Right lobe of liver (tissue), 6 donors: ENCODE results near the gene UGT1A1. TPM values are rescaled to one million over a fixed set of nuclear protein-coding genes. Genes with fewer than 3 reads are reported as not detected.

ENCODE experiments used
- ATAC-seq, 4 donors: fragments of 200-7000 bp; cut with Tn5 transposase; one replicate each; pipeline ENCODE4 v1.9.1; 2020; ENCODE audit warnings: mild to moderate bottlenecking in 4 of 4, moderate library complexity in 4 of 4
- DNase-seq, 3 donors: peaks; one replicate each; pipeline ENCODE4 v3.0.0-alpha.2; 2020
- H3K27ac ChIP-seq, 3 donors: fragments of 200-600 bp; one replicate each; pipeline ENCODE4 v1.8.0; 2022
- H3K27me3 ChIP-seq, 2 donors: fragments of 200-600 bp; one replicate each; pipeline ENCODE4 v1.8.0; 2022
- H3K36me3 ChIP-seq, 4 donors: fragments of 200-600 bp; sonication (generic) in 1 of 4; one replicate each; pipeline versions ENCODE4 v1.5.1 to v1.8.0; 2017 to 2022; ENCODE audit warnings: control low read depth in 1 of 4
- H3K4me1 ChIP-seq, 4 donors: fragments of 200-600 bp; sonication (generic) in 1 of 4; one replicate each; pipeline versions ENCODE4 v1.5.1 to v1.8.0; 2017 to 2022; ENCODE audit warnings: control low read depth in 1 of 4
- H3K4me3 ChIP-seq, 3 donors: fragments of 200-600 bp; one replicate each; pipeline ENCODE4 v1.8.0; 2022
- H3K9me3 ChIP-seq, 4 donors: fragments of 200-600 bp; sonication (generic) in 1 of 4; one replicate each; pipeline versions ENCODE4 v1.5.1 to v1.8.0; 2017 to 2022; ENCODE audit warnings: control low read depth in 1 of 4
- POLR2A ChIP-seq: fragments of 450-650 bp; IDR thresholded peaks from one replicate; pipeline ENCODE4 v1.6.1; 2017; ENCODE audit warnings: antibody characterized with exemption, mild to moderate bottlenecking
- WGBS: methylation state at CpG from one replicate; pipeline ENCODE4 v1.1.6; 2018; ENCODE audit warnings: low coverage, low lambda C conversion rate; ENCODE audit not compliant: insufficient coverage; ENCODE audit errors: missing lambda C conversion rate; 5-methylcytosine and 5-hydroxymethylcytosine counted together
- intact Hi-C, 2 donors: fragments of 100-400 bp; cut with DNase I; formaldehyde crosslinking; loops; one replicate each; pipeline versions ENCODE4 v1.11.2 to v1.14.1; 2022
- total RNA-seq, 6 experiments: library from RNA; depleted of rRNA in 2 of 6; stranded (reverse); fragments of >200 nt in 2 of 6; fragmentation: NEBNext Ultra II Directional in 3 of 6; extraction: Animal tissue kit (Norgen Biotek cat#: 25700) in 3 of 6; gene quantifications; one replicate each; pipeline versions ENCODE4 v1.1.0 to v1.2.4, GENCODE V29; 2016 to 2023
- TF ChIP-seq, protein P1 (sequence below), 4 donors: fragments of 200-600 bp in 3 of 4; fragments of 450-650 bp in 1 of 4; IDR thresholded peaks; one replicate each; pipeline versions ENCODE4 v1.5.1 to v1.8.0; 2016 to 2022; ENCODE audit warnings: antibody characterized with exemption in 4 of 4, mild to moderate bottlenecking in 2 of 4
- donor health status: DM: no; HTN: yes; CAD: no.
- donor health status: DM: no; HTN: no; CAD: no.
- donor health status: DM: no; HTN: no; CAD: no.
- donor health status: DM: no; HTN: yes; CAD: no.
- donor health status: DM: no; HTN: yes; CAD: no.

Gene UGT1A1
- total RNA-seq, 6 experiments from 2014 or later, result 97.5 to 1,279 (median 171) TPM

DNA sequence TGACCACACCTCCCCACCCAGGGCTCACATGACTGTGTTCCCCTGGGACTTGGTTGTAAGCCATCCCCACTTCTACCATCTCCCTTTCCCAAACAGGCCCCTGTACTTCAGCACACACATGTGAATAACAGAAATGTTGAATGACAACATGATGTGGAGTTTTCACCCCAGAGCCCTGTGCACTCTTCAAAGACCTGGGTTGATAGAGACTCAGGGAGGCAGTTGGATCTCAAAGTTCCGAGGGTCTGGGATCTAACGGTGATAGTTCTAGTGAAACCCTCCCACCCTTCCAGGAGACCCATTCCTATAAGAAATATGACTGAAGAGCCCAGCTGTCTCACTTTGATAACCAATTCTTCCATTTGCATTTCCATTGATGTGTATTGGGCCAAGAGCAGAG, 18.0 kb downstream of the UGT1A1 start, which contains the start of gene MROH2A:
Gene MROH2A, plus strand, starts transcription at position 301 of the 400 bp plus-strand sequence. CDS start 1,029 bp downstream, outside the sequence.
- intact Hi-C loops, result no loop called here
- H3K27ac ChIP-seq, result no peak within 1 kb of the TSS
- no peak within 1 kb of the TSS for H3K4me3 ChIP-seq
- WGBS, result 95% methylated on average over 2 of the region's 2 CpGs
- H3K36me3 ChIP-seq, result peaks cover 0 to 9% (median under 1%) of the 10 kb centered on the region in 4 donors
- TF ChIP-seq, protein P1, sequence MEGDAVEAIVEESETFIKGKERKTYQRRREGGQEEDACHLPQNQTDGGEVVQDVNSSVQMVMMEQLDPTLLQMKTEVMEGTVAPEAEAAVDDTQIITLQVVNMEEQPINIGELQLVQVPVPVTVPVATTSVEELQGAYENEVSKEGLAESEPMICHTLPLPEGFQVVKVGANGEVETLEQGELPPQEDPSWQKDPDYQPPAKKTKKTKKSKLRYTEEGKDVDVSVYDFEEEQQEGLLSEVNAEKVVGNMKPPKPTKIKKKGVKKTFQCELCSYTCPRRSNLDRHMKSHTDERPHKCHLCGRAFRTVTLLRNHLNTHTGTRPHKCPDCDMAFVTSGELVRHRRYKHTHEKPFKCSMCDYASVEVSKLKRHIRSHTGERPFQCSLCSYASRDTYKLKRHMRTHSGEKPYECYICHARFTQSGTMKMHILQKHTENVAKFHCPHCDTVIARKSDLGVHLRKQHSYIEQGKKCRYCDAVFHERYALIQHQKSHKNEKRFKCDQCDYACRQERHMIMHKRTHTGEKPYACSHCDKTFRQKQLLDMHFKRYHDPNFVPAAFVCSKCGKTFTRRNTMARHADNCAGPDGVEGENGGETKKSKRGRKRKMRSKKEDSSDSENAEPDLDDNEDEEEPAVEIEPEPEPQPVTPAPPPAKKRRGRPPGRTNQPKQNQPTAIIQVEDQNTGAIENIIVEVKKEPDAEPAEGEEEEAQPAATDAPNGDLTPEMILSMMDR (IDR thresholded peaks at IDR 0.05), result no peak
- TF ChIP-seq POLR2A, result no peak
- no peaks in the 10 kb centered on the region for H3K27me3 ChIP-seq
- DNase-seq, result no peak
- no peaks in the 10 kb centered on the region for H3K9me3 ChIP-seq
- no peaks in the 10 kb centered on the region for H3K4me1 ChIP-seq
- no peak for ATAC-seq

DNA sequence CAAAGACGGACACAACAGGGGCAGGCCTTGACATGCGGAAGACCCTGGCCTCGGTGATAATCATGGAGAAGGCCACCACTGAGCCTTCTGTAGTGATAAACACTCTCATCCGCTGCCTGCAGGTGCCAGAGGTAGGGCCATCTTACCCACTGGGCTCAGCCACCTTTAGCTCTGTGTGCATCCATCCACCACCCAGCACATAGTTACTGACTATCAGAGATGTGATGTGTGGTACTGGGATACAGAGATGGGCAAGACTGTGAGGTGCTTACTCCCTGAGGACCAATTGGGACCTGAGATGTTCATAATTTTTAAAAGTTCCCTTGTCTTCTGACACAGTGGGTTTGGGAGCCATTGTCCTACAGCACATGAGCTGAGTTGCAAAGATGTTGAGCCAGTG, 19.7 kb downstream of the UGT1A1 start:
- DNase-seq (no peak), ATAC-seq (no peak)
- H3K27me3 ChIP-seq, result no peaks in the 10 kb centered on the region
- no peaks in the 10 kb centered on the region for H3K4me1 ChIP-seq
- H3K27ac ChIP-seq, result no peak overlapping the region
- H3K9me3 ChIP-seq, result no peaks in the 10 kb centered on the region
- intact Hi-C loops, result no loop called here
- WGBS, result 85% methylated on average over 4 of the region's 4 CpGs
- H3K4me3 ChIP-seq, result no peak overlapping the region
- TF ChIP-seq, protein P1 (IDR thresholded peaks at IDR 0.05), result no peak
- no peak for TF ChIP-seq POLR2A
- H3K36me3 ChIP-seq, result no peaks in the 10 kb centered on the region

DNA sequence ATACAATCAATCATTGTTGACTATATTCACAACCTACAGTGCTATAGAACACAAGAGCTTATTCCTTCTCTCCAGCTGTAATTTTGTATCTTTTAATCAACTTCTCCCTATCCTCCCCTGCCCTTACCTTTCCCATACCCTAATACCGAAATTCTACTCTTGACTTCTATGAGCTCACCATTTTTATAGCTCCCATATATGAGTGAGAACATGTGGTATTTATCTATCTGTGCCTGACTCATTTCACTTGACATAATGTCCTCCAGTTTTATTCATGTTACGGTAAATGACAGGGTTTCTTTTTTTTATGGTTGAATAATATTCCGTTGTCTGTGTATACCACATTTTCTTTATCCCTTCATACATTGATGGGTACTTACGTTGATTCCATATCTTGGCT, 20.7 kb downstream of the UGT1A1 start:
- DNase-seq, result no peak
- no peak overlapping the region for H3K4me3 ChIP-seq
- no peaks in the 10 kb centered on the region for H3K4me1 ChIP-seq
- no peaks in the 10 kb centered on the region for H3K27me3 ChIP-seq
- ATAC-seq, result no peak
- intact Hi-C loops, result no loop called here
- H3K27ac ChIP-seq, result no peak overlapping the region
- TF ChIP-seq, protein P1 (IDR thresholded peaks at IDR 0.05), result no peak
- no peak for TF ChIP-seq POLR2A
- no peaks in the 10 kb centered on the region for H3K36me3 ChIP-seq
- H3K9me3 ChIP-seq, result no peaks in the 10 kb centered on the region
- WGBS, result 83% methylated on average over 4 of the region's 4 CpGs

DNA sequence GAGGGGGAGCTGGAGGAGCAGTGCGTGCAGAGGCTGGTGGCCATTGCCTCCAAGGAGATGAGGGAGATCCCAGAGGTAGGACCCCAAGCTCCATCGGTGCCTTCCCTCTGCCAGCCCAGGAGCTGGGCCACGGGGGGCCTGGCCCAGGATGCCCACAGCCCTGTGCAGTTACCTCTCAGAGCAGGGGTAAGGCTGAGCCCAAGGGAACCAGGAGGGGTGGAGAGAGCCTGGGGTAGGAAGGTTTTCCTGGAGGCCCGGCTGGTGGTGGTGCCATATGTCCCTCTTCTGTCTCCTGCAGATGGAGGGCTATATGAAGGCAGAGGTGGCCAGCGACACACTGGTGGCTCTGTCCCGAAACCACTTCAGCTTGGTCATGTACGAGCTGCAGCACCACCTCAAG, 29.5 kb downstream of the UGT1A1 start:
- Histone ChIP-seq H3K9me3 (no peaks in the 10 kb centered on the region), H3K4me1 (no peaks in the 10 kb centered on the region), H3K27ac (no peak overlapping the region), H3K4me3 (no peak overlapping the region), H3K36me3 (no peaks in the 10 kb centered on the region), H3K27me3 (no peaks in the 10 kb centered on the region)
- no CpG with 5 or more reads among the region's 7 CpGs for WGBS
- DNase-seq, result no peak
- ATAC-seq, result peak in 1 of 4 donors; percentile 15
- intact Hi-C loops, result no loop called here
- TF ChIP-seq POLR2A, result no peak
- TF ChIP-seq, protein P1 (IDR thresholded peaks at IDR 0.05), result no peak
